GM18517 (cell line): ENCODE measurements around the gene EIF3L.
A peak's percentile ranks its signal among the peaks of the same experiment; 100 is the strongest.

Source experiments
- ATAC-seq: cut with Tn5 transposase; IDR thresholded peaks from one replicate; pipeline ENCODE4 v1.9.1; 2021; ENCODE audit warnings: mild to moderate bottlenecking, moderate library complexity; ENCODE audit not compliant: unreplicated experiment

EIF3L gene

DNA sequence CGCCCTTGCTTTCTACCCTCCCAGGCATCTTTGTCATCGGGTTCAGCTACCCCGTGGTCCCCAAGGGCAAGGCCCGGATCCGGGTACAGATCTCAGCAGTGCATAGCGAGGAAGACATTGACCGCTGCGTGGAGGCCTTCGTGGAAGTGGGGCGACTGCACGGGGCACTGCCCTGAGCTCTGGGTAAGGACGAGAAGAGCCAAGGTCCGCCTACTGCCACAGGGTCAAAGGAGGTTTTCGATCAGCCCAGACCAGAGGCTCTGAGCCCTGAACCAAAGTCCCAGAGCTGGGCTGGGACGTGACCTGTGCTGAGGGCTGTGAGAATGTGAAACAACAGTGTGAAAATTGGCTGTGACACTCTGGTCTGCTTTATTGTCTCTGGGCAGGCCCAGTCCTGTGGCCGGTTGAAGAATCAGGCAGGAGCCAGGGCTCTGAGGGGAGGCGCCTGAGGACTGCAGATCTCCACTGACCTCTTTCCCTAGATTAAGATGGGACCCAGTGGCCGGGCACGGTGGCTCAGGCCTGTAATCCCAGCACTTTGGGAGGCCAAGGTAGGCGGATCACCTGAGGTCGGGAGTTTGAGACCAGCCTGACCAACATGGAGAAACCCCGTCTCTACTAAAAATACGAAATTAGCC is 32.6 kb upstream of the EIF3L start:
- ATAC-seq = no peak

DNA sequence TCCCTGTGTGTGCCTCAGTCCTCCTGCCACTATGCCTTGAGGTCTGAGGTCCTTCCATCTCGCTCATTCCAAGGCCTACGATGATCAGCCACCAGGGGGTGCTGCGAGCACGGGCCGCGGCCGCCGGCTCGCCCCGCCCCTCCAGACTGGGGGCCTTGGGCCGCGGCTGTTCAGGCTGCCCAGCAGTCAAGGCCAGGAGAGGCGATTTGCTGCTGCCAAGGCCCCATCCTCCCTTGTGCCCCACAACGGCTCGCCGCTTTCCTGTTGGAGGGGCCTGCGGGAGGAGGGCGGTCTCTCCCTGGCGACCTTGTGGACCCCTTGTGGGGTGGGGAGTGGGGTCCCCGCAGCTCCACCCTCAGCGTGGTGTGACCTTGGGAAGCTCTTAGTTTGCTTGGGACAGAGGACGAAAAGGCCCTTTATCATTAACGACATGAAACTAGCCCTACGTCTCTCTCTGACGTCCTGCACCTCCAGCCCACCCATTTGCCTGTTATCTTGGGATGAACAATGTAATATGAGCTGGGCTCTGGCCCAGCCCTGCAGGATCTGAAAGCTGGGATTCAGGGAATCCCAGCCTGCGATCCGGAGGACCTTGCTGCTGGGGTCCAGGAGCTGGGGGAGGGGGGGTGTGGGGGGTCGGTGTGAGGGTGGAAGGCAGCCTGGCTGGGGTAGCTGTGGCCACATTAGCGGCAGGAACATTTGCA is 31.4 kb upstream of the EIF3L start:
- no peak for ATAC-seq

DNA sequence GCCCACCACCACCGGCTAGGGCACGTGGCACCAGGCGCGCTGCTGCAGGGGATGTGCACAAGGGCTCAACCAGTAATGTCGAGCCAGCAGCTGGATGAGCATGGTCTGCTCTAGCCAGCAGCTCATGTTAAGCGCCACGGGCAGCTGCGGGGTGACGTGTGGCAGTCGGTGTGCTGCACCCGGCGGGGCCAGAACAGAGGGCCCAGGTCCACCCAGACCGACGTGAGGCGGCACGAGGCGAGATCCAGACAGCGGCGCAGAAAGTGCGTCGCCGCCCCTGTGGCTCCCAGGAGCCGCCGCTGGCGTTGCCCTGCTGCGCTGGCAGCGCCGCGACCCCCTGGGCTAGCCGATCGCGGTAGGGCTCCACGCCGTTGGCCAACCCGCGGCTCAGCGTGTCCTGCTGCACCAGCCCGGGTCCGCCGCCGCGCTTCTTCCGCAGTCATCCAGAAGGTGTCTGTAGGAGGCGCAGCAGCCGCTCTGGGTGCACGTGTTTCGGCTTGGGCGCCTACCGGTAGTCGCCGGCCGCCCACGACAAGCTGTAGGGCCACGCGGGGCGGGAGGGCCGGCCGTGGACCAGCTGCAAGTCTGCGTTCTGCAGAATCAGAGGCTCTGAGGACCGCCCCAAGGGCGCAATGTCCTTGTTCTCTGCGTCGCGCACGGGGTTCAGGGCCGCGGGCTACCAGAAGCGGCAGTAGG is 30.7 kb upstream of the EIF3L start:
- no peak for ATAC-seq

DNA sequence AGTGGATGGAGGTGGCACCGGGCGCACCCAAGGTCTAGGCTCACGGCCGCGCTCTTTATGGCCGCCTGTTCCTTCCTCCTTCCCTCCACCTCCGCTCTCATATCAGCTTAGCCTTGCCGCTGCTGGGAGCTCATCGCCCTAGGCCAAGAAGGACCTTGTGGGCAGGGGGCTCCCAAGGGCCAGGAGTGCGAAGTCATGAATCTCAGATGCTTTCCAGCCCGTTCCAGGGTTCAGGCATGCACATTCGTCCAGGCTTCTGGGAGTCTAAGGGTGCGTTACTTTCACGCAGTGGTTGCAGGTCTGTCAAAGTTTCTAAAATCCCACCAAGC is 30.1 kb upstream of the EIF3L start:
- no peak for ATAC-seq

DNA sequence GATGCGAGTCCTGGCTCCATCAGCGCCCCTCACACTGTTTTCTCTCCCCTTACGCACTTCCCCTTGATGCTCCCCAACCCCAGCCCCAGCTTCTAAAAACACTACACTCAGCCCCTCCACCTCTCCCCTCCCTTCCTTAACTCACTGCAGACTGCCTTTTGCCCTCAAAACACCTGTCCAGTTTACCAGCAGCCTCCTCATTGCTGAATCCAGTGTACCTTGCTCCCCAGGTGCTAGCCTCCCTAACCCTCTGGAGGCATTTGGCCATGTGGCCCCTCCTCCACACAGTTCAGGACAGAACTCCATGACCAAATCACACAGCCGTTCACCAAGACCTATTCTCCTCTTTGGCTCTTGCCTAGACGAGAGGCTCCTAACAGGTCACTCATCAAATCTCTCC is 28.9 kb upstream of the EIF3L start:
- no peak for ATAC-seq

DNA sequence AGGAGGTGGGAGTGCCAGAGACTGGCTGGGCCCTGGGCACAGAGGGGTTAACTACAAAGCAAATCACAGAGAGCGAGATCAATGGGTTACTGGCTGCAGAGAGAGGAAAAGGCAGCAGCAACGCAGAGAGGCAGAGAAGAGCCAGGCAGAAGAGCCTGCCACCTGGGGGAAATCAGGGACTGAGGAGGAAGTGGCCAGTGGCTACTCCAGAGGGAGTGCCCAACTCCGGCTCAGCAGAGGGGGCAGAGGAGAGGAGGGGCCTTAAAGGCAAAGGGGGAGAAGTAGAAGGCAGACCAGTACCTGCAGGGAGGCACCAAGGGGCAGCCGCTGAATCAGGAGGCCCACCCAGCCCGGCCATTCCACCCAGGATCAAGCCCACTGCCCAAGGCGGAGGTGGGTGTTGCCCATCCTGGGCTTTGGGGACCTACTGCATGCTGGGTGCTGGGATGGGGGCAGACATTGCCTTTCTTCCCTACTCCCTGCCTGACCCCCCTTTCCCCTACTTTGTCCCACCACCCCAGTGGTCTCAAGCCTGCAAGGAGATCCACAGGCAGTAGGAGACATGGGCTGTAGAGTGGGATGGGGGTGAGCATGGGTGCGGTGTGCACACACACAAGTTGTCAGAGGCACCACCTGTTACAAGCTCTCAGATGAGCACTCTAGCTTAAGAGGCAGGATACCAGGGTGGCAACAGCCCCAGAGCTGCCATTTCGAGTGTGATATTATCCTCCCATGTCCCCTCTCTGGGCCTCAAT is 27.0 kb upstream of the EIF3L start:
- ATAC-seq = no peak

DNA sequence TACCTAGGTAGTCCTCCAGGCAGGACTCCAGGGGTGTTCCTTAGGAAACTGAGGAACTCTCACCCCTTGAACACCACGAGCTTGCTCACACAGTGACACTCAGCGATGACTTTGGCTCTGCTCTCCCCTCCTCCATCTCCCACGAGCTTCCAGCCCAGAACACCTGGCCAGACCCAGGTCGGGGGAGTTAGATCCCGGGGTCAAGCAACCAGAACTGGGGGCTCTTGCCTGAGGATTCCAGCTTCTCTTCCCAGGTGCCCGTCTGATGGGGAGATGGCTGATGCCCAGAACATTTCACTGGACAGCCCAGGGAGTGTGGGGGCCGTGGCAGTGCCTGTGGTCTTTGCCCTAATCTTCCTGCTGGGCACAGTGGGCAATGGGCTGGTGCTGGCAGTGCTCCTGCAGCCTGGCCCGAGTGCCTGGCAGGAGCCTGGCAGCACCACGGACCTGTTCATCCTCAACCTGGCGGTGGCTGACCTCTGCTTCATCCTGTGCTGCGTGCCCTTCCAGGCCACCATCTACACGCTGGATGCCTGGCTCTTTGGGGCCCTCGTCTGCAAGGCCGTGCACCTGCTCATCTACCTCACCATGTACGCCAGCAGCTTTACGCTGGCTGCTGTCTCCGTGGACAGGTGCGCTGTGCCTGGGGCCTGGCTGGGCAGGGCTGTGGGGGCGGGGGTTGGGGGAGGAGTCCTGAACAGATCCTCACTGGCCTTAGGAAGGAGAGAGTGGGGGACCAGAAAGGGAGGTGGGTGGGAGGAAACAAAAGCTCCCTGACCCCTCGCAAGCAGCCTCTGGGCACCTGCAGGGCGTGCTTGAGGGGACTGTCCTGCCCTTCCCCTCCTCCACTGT is 25.9 kb upstream of the EIF3L start, which contains the start of gene GALR3:
GALR3 (plus strand) TSS at position 249 of the 852 bp plus-strand sequence; CDS start at position 274, 25 bp downstream.
- ATAC-seq = no peak

DNA sequence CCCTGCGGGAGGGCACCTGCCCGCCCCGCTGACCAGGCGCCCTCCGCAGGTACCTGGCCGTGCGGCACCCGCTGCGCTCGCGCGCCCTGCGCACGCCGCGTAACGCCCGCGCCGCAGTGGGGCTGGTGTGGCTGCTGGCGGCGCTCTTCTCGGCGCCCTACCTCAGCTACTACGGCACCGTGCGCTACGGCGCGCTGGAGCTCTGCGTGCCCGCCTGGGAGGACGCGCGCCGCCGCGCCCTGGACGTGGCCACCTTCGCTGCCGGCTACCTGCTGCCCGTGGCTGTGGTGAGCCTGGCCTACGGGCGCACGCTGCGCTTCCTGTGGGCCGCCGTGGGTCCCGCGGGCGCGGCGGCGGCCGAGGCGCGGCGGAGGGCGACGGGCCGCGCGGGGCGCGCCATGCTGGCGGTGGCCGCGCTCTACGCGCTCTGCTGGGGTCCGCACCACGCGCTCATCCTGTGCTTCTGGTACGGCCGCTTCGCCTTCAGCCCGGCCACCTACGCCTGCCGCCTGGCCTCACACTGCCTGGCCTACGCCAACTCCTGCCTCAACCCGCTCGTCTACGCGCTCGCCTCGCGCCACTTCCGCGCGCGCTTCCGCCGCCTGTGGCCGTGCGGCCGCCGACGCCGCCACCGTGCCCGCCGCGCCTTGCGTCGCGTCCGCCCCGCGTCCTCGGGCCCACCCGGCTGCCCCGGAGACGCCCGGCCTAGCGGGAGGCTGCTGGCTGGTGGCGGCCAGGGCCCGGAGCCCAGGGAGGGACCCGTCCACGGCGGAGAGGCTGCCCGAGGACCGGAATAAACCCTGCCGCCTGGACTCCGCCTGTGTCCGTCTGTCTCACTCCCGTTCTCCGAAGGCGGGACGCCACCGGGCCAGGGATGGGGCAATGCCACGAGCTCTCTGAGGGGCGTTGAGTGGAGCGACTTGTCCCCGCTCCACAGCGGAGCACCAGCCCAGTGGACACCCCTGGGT is 24.3 kb upstream of the EIF3L start:
- ATAC-seq = no peak

DNA sequence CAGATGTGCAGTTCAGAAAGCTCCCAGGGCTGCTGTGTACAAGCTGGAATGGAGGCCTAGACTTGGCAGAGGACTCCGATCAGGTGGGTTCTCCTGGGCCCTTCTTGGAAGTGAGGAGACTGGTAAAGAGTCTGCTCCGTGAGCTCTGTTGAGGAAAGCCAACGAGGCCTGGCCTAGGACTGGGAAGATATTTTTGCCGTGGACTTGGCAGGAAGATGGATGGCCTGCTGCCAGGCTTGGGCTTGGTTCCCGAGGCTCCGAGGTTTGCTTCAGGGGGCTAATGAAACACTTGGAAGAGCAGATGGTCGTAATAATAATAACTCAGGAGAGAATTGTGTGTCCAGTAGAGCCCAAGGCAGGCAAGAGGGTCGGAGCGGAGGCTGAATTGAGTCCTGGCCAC is 22.2 kb upstream of the EIF3L start:
- ATAC-seq = no peak

DNA sequence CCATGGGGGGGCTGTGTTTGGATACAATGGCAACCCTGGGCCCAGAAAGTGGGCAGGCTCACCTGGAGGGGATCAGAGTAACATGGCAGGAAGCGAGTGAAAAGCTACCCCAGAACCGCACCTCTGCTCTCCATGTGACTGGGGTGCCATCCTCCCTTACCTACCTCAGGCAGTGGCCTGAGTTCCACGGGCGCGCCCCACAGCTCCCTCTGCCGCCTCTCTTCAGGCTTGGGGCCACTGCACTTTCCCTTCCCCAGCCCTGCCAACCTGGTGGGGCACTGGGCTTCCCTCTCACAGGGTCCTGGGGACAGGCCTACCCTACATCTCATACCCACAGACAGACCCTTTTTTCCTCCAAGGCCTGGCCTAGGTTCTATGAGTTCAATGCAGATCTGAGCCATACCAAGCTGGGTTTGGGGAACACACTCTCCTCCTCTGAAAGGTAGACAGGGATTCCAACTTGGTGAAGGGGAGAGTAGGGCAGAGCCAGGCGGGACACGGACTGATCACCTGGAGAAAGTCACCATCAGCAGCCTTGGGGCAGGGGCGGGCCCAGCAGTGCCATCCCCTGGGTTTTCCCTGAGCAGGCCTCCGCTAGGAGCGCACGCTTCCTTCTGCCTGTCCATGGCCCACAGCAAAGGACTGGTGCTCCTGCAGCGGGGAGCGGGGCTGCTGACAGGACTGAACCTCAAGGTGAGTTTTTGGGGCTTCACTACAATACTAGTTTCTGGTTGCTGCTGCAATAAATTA is 19.0 kb upstream of the EIF3L start:
- ATAC-seq = no peak

DNA sequence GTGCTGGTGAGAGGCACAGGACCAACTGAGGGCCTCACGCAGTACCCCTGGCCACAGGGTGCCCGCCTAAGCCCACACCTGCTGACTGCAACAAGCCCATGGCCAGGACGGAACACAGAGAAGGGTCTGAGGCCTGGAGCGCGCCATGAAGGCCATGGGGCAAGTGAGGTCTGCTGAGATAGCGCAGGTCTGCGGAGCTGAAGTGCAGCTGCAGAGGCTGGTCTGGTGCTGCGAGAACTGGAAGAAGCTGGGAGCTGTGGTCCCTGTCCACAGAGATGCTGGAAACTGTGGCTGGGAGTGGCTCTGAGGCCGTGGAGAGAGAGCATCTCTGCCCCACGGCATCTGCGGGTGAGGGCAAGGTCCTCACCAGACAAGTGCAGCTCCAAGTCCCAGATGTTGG is 17.7 kb upstream of the EIF3L start:
- no peak for ATAC-seq

DNA sequence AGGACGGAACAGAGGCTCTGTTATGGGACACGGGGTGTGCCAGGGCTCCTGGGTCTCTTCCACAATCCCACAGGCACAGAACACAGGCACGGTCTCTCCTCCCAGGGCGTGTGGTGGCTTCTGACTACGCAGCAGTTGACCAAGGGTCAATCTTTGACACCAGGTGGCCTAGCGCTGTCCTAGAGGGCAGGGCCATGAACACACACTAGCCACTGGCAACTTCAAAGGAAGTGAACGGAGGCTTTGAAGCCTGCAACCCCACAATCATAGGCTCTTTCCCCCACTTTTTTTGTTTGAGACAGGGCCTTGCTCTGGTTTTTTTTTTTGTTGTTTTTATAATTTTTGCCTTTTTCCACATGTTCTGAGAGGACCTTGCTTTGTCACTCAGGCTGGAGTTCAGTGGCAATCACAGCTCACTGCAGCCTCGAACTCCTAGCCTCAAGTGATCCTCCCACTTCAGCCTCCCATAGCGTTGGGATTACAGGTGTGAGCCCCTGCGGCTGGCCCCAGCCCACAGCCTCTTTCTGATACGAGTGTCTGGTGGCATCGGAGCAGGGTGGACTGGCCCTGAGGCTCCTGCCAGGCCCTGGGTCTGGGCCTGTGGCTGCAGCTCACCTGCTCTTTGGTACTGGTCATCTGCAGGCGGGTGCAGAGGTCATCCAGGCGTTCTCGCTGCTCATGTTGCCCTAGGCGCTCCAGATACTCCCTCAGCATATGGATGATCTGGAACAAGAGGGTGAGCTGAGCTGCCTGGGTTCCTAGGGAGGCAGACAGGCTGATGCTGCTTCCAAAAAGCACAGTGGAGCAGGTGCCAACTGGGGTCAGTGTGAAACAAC is 17.0 kb upstream of the EIF3L start:
- no peak for ATAC-seq

DNA sequence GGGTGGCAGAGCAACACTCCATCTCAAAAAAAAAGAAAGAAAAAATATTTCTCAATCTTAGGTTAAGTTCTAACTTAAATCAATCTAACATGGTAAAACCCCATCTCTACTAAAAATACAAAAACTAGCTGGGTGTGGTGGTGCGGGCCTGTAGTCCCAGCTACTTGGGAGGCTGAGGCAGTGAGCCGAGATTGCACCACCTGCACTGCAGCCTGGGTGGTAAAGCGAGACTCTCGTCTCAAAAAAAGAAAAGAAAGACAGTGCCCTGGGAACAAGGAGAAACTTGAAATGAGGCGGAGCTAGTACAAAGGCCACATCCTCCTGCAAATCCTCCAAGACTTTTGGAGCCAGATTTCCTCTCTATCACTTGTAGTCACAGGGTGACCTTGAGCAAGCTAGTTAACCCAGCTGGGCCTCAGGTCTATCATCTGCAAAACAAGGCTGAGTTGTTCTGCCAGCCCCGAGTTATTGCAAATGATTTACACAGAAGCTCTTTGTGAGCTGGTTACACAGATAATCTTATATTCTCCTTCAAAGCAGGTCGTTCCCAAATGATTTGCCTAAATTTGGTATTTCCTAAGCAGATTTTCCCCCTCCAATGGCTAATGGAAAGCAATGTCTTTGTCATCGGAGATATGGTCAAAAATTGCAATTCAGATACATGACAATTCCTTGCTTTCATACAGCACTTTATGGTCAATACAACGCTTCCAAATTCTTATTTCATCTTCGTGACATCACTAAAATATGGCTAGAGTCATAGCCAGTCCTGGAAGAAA is 7.0 kb upstream of the EIF3L start:
- ATAC-seq = no peak

DNA sequence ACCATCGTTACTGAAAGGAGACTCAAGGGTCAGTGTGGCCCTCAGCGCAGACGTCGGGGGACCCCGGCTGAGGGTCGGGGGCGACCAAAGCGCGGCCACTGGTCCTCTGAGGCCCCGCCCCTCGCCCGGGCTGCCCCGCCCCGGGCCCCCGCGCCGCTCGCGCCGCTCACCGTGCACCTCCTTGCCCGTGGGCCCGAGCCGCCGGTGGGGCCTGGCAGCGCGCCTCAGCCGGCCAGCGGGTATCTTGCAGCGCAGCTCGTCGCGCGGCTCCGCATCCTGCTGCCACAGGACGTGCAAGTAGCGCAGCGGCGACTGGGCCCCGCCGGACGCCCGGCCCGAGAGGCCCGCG is 5.5 kb upstream of the EIF3L start:
- ATAC-seq = peak; percentile 36

DNA sequence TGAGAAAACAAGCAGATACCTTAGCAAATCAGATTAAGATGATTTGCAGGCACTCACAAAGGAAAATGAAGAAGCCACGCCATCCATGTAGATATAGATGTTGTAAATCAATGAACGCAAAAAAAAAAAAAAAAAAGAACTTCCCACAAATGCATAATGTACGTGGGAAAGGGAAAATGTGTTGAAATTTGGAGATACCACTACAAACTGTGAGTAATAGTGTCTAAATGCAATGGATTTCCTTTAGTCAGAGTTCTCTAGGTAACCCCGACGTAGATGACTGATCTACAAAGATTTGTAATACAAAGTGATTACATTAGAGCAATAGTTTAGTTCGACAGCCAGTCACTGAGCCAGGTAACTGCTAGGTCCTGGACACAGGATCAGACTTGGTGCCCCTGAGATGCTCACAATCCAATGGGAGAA is 4.3 kb upstream of the EIF3L start:
- no peak for ATAC-seq

DNA sequence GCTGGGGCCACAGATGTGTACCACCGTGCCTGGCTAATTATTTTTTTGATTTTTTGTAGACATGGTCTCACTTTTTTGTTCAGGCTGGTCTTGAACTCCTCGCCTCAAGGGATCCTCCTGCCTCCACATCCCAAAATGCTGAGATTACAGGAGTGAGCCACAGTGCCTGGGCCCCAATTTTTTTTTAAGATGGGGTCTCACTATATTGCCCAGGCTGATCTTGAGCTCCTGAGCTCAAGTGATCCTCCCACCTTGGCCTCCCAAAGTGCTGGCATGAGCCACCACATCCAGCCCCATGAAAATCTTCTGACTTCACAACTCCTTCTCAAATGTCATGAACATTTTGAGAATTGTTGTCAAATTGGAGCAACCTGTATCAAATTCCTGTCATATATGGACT is 2.8 kb upstream of the EIF3L start:
- no peak for ATAC-seq

DNA sequence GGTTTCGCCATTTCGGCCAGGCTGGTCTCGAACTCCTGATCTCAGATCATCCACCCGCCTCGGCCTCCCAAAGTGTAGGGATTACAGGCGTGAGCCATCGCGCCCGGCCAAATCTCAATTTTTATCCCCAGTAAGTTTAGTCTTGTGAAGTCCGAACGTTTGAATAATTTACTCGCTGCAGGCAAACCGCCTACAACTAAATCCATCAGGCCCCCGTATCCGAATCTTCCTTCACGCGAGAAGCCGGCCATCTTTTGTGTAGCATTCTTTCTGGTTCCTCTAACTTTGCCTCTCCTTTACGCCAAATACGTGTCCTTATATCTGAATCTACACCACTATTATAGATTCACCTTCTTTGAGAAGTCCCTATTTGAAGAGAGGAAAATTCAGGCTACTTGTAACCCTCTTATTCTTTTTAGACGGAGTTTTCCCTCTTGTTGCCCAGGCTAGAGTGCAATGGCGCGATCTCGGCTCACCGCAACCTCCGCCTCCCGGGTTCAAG is 581 bp upstream of the EIF3L start:
- ATAC-seq = no peak
